Neuronal stem cell (in vitro differentiated cells): Measurements from ENCODE around the gene MAML2. TPM values are rescaled to one million over a fixed set of nuclear protein-coding genes. Genes with fewer than 3 reads are reported as not detected.

Source experiments
- DNase-seq: peaks from one replicate; pipeline ENCODE4 v3.0.0-alpha.2; 2013; ENCODE audit warnings: low spot score
- H2AFZ ChIP-seq: one replicate; pipeline ENCODE4 v1.6.1; 2013; ENCODE audit warnings: mild to moderate bottlenecking, low read length, inconsistent platforms
- H2AK5ac ChIP-seq: 2 replicates; pipeline ENCODE4 v1.6.1; 2013; ENCODE audit warnings: low read depth, mild to moderate bottlenecking, inconsistent platforms, low read length, moderate library complexity, mixed read lengths
- H2BK120ac ChIP-seq: 2 replicates; pipeline ENCODE4 v1.6.1; 2013; ENCODE audit warnings: low read depth, mild to moderate bottlenecking, inconsistent platforms, low read length, moderate library complexity, mixed read lengths
- H2BK12ac ChIP-seq: one replicate; pipeline ENCODE4 v1.6.1; 2013; ENCODE audit warnings: low read length, inconsistent platforms
- H2BK15ac ChIP-seq: 2 replicates; pipeline ENCODE4 v1.6.1; 2013; ENCODE audit warnings: mild to moderate bottlenecking, low read length, inconsistent platforms, mixed read lengths
- H2BK5ac ChIP-seq: one replicate; pipeline ENCODE4 v1.6.1; 2013; ENCODE audit warnings: inconsistent platforms, mild to moderate bottlenecking, low read length, moderate library complexity
- H3K14ac ChIP-seq: one replicate; pipeline ENCODE4 v1.6.1; 2013; ENCODE audit warnings: low read length, inconsistent platforms
- H3K18ac ChIP-seq: 2 replicates; pipeline ENCODE4 v1.6.1; 2013; ENCODE audit warnings: low read length, inconsistent platforms
- H3K23ac ChIP-seq: 2 replicates; pipeline ENCODE4 v1.6.1; 2013; ENCODE audit warnings: low read depth, mild to moderate bottlenecking, mixed read lengths, low read length, inconsistent platforms; ENCODE audit not compliant: poor library complexity
- H3K27ac ChIP-seq: replicated peaks from 3 replicates; pipeline ENCODE4 v1.5.1; 2013; ENCODE audit warnings: low read length, inconsistent platforms
- H3K27me3 ChIP-seq, 3 experiments: 2 replicates each; pipeline ENCODE4 v1.6.1; 2013; ENCODE audit warnings: low read length in 3 of 3, mild to moderate bottlenecking in 2 of 3, inconsistent platforms in 1 of 3, low read depth in 1 of 3, mixed read lengths in 1 of 3, moderate library complexity in 1 of 3; ENCODE audit not compliant: control insufficient read depth in 3 of 3, insufficient read depth in 3 of 3
- H3K36me3 ChIP-seq, 2 donors: replicated peaks in 1 of 2; 2 replicates each; pipeline ENCODE4 v1.6.1; 2013; ENCODE audit warnings: low read length in 2 of 2; ENCODE audit not compliant: control insufficient read depth in 2 of 2, insufficient read depth in 2 of 2
- H3K4ac ChIP-seq: 2 replicates; pipeline ENCODE4 v1.6.1; 2013; ENCODE audit warnings: inconsistent platforms, mild to moderate bottlenecking, low read length, moderate library complexity
- H3K4me1 ChIP-seq, 2 donors: 1 replicate in 1 of 2; 2 replicates in 1 of 2; pipeline ENCODE4 v1.6.1; 2013; ENCODE audit warnings: low read length in 2 of 2, low read depth in 1 of 2; ENCODE audit not compliant: control insufficient read depth in 2 of 2, insufficient read depth in 1 of 2
- H3K4me2 ChIP-seq: one replicate; pipeline ENCODE4 v1.6.1; 2013; ENCODE audit warnings: mild to moderate bottlenecking, low read length, inconsistent platforms; ENCODE audit not compliant: insufficient read depth, poor library complexity, severe bottlenecking
- H3K4me3 ChIP-seq, 2 donors: 2 replicates each; pipeline ENCODE4 v1.5.1; 2013; ENCODE audit warnings: low read length in 2 of 2, mild to moderate bottlenecking in 2 of 2, inconsistent platforms in 1 of 2, moderate library complexity in 1 of 2
- H3K79me1 ChIP-seq: one replicate; pipeline ENCODE4 v1.6.1; 2013; ENCODE audit warnings: low read depth, mild to moderate bottlenecking, inconsistent platforms, low read length, moderate library complexity
- H3K9ac ChIP-seq: one replicate; pipeline ENCODE4 v1.6.1; 2013; ENCODE audit warnings: mild to moderate bottlenecking, low read depth, low read length, inconsistent platforms; ENCODE audit not compliant: poor library complexity
- H3K9me3 ChIP-seq, 2 donors: replicated peaks in 1 of 2; 2 replicates each; pipeline versions ENCODE3 to v1.6.1; 2013; ENCODE audit warnings: low read length in 2 of 2, mild to moderate bottlenecking in 2 of 2, inconsistent platforms in 1 of 2, low read depth in 1 of 2, mixed read lengths in 1 of 2, moderate library complexity in 1 of 2; ENCODE audit not compliant: control insufficient read depth in 2 of 2, insufficient read depth in 1 of 2
- H4K8ac ChIP-seq: one replicate; pipeline ENCODE4 v1.6.1; 2013; ENCODE audit warnings: low read depth, mild to moderate bottlenecking, inconsistent platforms, low read length, moderate library complexity
- H4K91ac ChIP-seq: one replicate; pipeline ENCODE4 v1.6.1; 2013; ENCODE audit warnings: low read length, low read depth, mild to moderate bottlenecking, inconsistent platforms; ENCODE audit not compliant: poor library complexity
- WGBS, 2 donors: extraction: QIAGEN DNeasy Blood & Tissue Kit; methylation state at CpG; one replicate each; pipeline ENCODE4 v1.1.7; 2013; ENCODE audit warnings: missing lambda C conversion rate in 2 of 2, mixed read lengths in 1 of 2; ENCODE audit not compliant: insufficient read length in 2 of 2, insufficient replicate concordance in 1 of 2; ENCODE audit errors: extremely low coverage in 2 of 2; 5-methylcytosine and 5-hydroxymethylcytosine counted together
- small RNA-seq: library from polyadenylated mRNA; stranded (forward); fragments of <200 nt; extraction: miRNeasy Mini kit (QIAGEN cat#:217004); gene quantifications from one replicate; pipeline ENCODE3, GENCODE V24; 2013; ENCODE audit not compliant: insufficient read depth

The MAML2 gene

GRCh38 chr11:95930948-95931347 is 412.0 kb downstream of the MAML2 start:
- Histone ChIP-seq H2AFZ (no peak overlapping the region), H3K18ac (no peak overlapping the region), H3K14ac (no peak overlapping the region), H2BK15ac (no peak overlapping the region), H3K79me1 (no peaks in the 10 kb centered on the region), H3K9me3 (peaks cover 0 to 11% of the 10 kb centered on the region in 2 donors), H3K9ac (no peak overlapping the region), H2AK5ac (no peak overlapping the region), H2BK5ac (no peak overlapping the region), H2BK12ac (no peak overlapping the region), H3K4me2 (no peak overlapping the region), H3K23ac (no peak overlapping the region), H3K4ac (no peak overlapping the region), H3K36me3 (no peaks in the 10 kb centered on the region), H2BK120ac (no peak overlapping the region), H3K4me3 (no peak overlapping the region), H4K91ac (no peak overlapping the region), H3K27ac (no peak overlapping the region), H4K8ac (no peak overlapping the region), H3K4me1 (no peaks in the 10 kb centered on the region), H3K27me3 (no peaks in the 10 kb centered on the region)
- no peak for DNase-seq
- no CpG with 5 or more reads among the region's 1 CpG for WGBS, 2 donors

GRCh38 chr11:95926726-95927125 is 416.3 kb downstream of the MAML2 start:
- no peak overlapping the region for H2BK15ac ChIP-seq
- no peak overlapping the region for H2BK120ac ChIP-seq
- H3K14ac ChIP-seq: no peak overlapping the region
- no peak overlapping the region for H4K91ac ChIP-seq
- no peaks in the 10 kb centered on the region for H3K79me1 ChIP-seq
- no peak overlapping the region for H2BK12ac ChIP-seq
- H3K4ac ChIP-seq: no peak overlapping the region
- no peak overlapping the region for H3K9ac ChIP-seq
- no peak overlapping the region for H3K23ac ChIP-seq
- H3K4me1 ChIP-seq: peaks cover 2 to 11% of the 10 kb centered on the region in 2 donors
- H4K8ac ChIP-seq: no peak overlapping the region
- no peaks in the 10 kb centered on the region for H3K27me3 ChIP-seq
- DNase-seq: no peak
- no CpG with 5 or more reads among the region's 1 CpG for WGBS, 2 donors
- H3K36me3 ChIP-seq: no peaks in the 10 kb centered on the region
- H3K9me3 ChIP-seq: peaks cover 0 to 5% of the 10 kb centered on the region in 2 donors
- H2AK5ac ChIP-seq: no peak overlapping the region
- no peak overlapping the region for H3K4me2 ChIP-seq
- H3K18ac ChIP-seq: no peak overlapping the region
- no peak overlapping the region for H3K27ac ChIP-seq
- H2BK5ac ChIP-seq: no peak overlapping the region
- H2AFZ ChIP-seq: no peak overlapping the region
- no peak overlapping the region for H3K4me3 ChIP-seq

Small RNA genes within 50 kb of the gene (small RNA-seq; reads per million reads assigned to genes)
- not detected for gene MIR1260B
